GM21528 (cell line): Measurements from ENCODE around the gene ARHGAP36.

Experiments
- ATAC-seq: cut with Tn5 transposase; IDR thresholded peaks from one replicate; pipeline ENCODE4 v1.9.1; 2021; ENCODE audit warnings: mild to moderate bottlenecking, moderate library complexity; ENCODE audit not compliant: unreplicated experiment, low FRiP score

ARHGAP36 gene

GRCh38 chrX:131068945-131069719, 11.0 kb downstream of the ARHGAP36 start:
- no peak for ATAC-seq

- ATAC-seq: no peak
These were observed 14.9 kb downstream of the ARHGAP36 start for GRCh38 chrX:131072871-131073571.

- ATAC-seq: no peak
These were observed 15.5 kb downstream of the ARHGAP36 start for GRCh38 chrX:131073607-131074006.

- ATAC-seq: no peak
These were observed 23.9 kb downstream of the ARHGAP36 start for GRCh38 chrX:131081772-131082740.

- no peak for ATAC-seq
These were observed 25.5 kb downstream of the ARHGAP36 start for GRCh38 chrX:131083510-131084142.

- ATAC-seq: no peak
These were observed 26.0 kb downstream of the ARHGAP36 start for GRCh38 chrX:131084145-131084544.

DNA sequence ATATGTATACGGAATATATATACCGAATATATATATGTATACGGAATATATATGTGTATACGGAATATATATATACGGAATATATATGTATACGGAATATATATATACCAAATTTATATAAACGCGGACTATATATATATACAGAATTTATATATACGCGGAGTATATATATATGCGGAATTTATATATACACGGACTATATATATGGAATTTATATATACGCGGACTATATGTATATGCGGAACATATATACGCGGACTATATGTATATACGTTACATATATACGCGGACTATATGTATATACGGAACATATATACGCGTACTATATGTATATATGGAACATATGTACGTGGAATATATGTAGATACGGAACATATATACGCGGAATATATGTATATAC, 78.6 kb downstream of the ARHGAP36 start:
- ATAC-seq: no peak

DNA sequence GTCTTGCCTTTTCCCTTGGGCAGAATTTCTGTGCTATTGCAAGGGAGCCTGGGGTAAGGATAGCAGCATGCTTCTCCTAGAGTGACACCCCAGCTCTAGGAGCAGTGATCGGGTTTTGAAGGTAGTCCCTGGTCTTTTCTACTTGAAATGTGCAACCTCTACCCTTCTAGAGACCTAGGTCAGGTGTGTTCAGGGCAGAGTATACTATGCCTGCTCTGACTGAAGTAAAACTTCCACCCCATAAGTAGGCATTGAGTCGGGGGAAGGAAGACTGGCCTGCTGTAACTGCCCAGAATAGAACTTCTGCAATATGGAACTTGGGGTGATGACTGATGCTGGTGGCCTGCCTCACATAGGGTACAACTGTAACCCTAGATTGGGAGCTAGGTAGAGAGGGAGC, 80.9 kb downstream of the ARHGAP36 start:
- ATAC-seq: no peak
